GM19438 (cell line): Measurements from ENCODE around the gene GNB1L.
"Not testable (repeated sequence)": the region's sequence is repeated elsewhere in the genome, so short reads cannot be mapped to it uniquely, and the experiment has no call there.

Experiments
- ATAC-seq: cut with Tn5 transposase; IDR thresholded peaks from one replicate; pipeline ENCODE4 v1.9.1; 2021; ENCODE audit warnings: low read depth; ENCODE audit not compliant: unreplicated experiment

Gene GNB1L

GRCh38 chr22:19890502-19891316 lies 36.0 kb upstream of the GNB1L start:
- ATAC-seq = no peak

GRCh38 chr22:19889951-19890350 lies 35.3 kb upstream of the GNB1L start:
- no peak for ATAC-seq

- ATAC-seq = no peak
These were observed 33.6 kb upstream of the GNB1L start for GRCh38 chr22:19888131-19888746.

- no peak for ATAC-seq
These were observed 32.7 kb upstream of the GNB1L start for GRCh38 chr22:19887256-19887985.

- ATAC-seq = no peak
These were observed 32.1 kb upstream of the GNB1L start for GRCh38 chr22:19886605-19887255.

- no peak for ATAC-seq
These were observed 31.3 kb upstream of the GNB1L start for GRCh38 chr22:19885841-19886592.

GRCh38 chr22:19884954-19885751 lies 30.5 kb upstream of the GNB1L start:
- no peak for ATAC-seq

GRCh38 chr22:19884161-19884953 lies 29.7 kb upstream of the GNB1L start:
- no peak for ATAC-seq

- not testable (repeated sequence) for ATAC-seq
These were observed 28.8 kb upstream of the GNB1L start for GRCh38 chr22:19883446-19883845.

GRCh38 chr22:19882446-19883381 lies 28.0 kb upstream of the GNB1L start:
- ATAC-seq = no peak

GRCh38 chr22:19880786-19881569 lies 26.3 kb upstream of the GNB1L start:
- no peak for ATAC-seq

- no peak for ATAC-seq
These were observed 25.5 kb upstream of the GNB1L start for GRCh38 chr22:19879992-19880785.

GRCh38 chr22:19879643-19879991 lies 24.9 kb upstream of the GNB1L start:
- no peak for ATAC-seq

- no peak for ATAC-seq
These were observed 24.5 kb upstream of the GNB1L start for GRCh38 chr22:19879246-19879570.

GRCh38 chr22:19878461-19879245 lies 24.0 kb upstream of the GNB1L start:
- no peak for ATAC-seq
